WERI-Rb-1 (cell line): ENCODE results near the gene FREM1.
A peak's percentile ranks its signal among the peaks of the same experiment; 100 is the strongest.

Source experiments
- DNase-seq: peaks from one replicate; pipeline ENCODE4 v3.0.0-alpha.2; 2020
- H3K27ac ChIP-seq: fragments of 250-450 bp; sonication (Bioruptor Pico); 2 replicates; pipeline ENCODE4 v1.5.1; 2020; ENCODE audit warnings: mild to moderate bottlenecking, moderate library complexity
- H3K27me3 ChIP-seq: fragments of 250-450 bp; sonication (Bioruptor Pico); 2 replicates; pipeline ENCODE4 v1.5.1; 2021; ENCODE audit warnings: mild to moderate bottlenecking, low read depth, moderate library complexity; ENCODE audit not compliant: insufficient read depth, severe bottlenecking
- H3K36me3 ChIP-seq: fragments of 250-450 bp; sonication (Bioruptor Pico); 2 replicates; pipeline ENCODE4 v1.5.1; 2020; ENCODE audit warnings: mild to moderate bottlenecking, moderate library complexity
- H3K4me3 ChIP-seq: 2 replicates; pipeline ENCODE4 v1.5.1; 2011; ENCODE audit warnings: low read depth, mild to moderate bottlenecking, control low read depth, low read length
- H3K9me3 ChIP-seq: fragments of 250-450 bp; sonication (Bioruptor Pico); 2 replicates; pipeline ENCODE4 v1.5.1; 2021; ENCODE audit warnings: mild to moderate bottlenecking, moderate library complexity; ENCODE audit not compliant: severe bottlenecking
- TF ChIP-seq, protein P1 (sequence below): IDR thresholded peaks from 2 replicates; pipeline ENCODE4 v1.5.1; 2011; ENCODE audit warnings: low read depth, mild to moderate bottlenecking, control low read depth, inconsistent platforms, low read length

FREM1 gene

DNA sequence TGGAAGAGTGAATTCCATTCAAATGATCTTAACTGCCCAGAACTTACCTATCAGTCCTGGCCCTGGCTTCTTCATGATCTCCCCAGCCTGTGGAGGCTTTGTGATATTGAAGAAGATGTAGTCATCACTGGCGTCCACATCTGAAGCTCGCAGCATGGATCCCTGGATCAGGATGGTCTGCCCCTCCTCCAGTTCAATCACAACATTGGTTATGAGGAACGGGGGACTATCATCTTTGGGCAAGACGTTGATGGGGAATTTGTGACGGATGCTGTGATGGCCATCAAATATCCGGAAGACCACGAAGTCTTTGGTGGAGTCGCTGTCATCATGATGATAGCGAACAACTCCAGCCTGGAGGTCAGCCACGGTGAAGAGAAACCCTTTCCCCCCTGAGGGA is 68.0 kb downstream of the FREM1 start:
- no peak for DNase-seq
- H3K27ac ChIP-seq, result no peak overlapping the region
- no peak overlapping the region for H3K4me3 ChIP-seq
- H3K27me3 ChIP-seq, result no peaks in the 10 kb centered on the region
- TF ChIP-seq, protein P1, sequence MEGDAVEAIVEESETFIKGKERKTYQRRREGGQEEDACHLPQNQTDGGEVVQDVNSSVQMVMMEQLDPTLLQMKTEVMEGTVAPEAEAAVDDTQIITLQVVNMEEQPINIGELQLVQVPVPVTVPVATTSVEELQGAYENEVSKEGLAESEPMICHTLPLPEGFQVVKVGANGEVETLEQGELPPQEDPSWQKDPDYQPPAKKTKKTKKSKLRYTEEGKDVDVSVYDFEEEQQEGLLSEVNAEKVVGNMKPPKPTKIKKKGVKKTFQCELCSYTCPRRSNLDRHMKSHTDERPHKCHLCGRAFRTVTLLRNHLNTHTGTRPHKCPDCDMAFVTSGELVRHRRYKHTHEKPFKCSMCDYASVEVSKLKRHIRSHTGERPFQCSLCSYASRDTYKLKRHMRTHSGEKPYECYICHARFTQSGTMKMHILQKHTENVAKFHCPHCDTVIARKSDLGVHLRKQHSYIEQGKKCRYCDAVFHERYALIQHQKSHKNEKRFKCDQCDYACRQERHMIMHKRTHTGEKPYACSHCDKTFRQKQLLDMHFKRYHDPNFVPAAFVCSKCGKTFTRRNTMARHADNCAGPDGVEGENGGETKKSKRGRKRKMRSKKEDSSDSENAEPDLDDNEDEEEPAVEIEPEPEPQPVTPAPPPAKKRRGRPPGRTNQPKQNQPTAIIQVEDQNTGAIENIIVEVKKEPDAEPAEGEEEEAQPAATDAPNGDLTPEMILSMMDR, result no peak
- H3K36me3 ChIP-seq, result no peaks in the 10 kb centered on the region
- H3K9me3 ChIP-seq, result peaks cover 2% of the 10 kb centered on the region

DNA sequence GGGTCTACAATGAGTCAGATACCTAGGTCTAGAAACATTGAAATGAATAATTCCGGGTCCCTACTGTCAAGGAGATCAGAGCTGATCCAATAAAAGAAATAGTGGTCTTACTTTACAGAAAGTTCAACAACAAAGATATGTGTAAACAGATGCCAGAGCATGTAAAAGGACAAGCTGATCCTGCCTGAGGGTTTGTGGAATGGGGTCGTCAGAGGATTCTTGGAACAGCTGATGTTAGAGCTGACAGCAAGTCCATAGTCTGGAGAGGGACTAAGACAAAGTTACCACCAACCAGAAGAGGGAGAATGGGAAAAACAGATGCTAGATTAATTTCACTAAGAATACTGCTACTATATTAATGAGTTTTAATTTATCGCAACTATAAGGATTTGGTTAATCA is 71.5 kb downstream of the FREM1 start:
- H3K36me3 ChIP-seq, result no peaks in the 10 kb centered on the region
- DNase-seq, result peak; percentile 20
- TF ChIP-seq, protein P1, result no peak

DNA sequence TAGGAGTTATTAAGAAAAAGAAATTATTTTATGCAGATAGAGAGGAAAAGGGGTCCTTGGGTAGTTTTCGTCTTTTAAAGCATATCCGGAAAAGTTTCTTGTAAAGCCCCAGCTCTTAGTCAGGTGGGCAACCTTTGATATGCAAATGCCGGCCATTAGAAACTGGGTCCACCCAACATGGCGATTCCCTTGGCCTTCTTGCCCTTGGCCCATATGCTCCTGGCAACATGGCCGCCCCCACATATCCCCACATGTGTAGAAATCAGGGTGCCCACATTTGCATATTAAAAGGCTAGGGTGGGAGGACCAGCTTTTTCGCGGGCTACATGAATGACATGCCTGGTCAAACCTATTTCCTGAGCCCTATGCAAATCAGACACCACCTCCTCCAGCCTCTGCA is 73.3 kb downstream of the FREM1 start:
- Histone ChIP-seq H3K27me3 (no peaks in the 10 kb centered on the region), H3K4me3 (no peak overlapping the region), H3K27ac (no peak overlapping the region), H3K36me3 (no peaks in the 10 kb centered on the region), H3K9me3 (no peaks in the 10 kb centered on the region)
- no peak for DNase-seq
- TF ChIP-seq, protein P1, result no peak

More for the DNA sequence above, 71.5 kb downstream of the FREM1 start:
- Histone ChIP-seq H3K9me3 (peaks cover 2% of the 10 kb centered on the region), H3K4me3 (no peak overlapping the region), H3K27ac (peak overlapping the region; percentile 37; the same call in 1 of the 2 replicates), H3K27me3 (no peaks in the 10 kb centered on the region)

DNA sequence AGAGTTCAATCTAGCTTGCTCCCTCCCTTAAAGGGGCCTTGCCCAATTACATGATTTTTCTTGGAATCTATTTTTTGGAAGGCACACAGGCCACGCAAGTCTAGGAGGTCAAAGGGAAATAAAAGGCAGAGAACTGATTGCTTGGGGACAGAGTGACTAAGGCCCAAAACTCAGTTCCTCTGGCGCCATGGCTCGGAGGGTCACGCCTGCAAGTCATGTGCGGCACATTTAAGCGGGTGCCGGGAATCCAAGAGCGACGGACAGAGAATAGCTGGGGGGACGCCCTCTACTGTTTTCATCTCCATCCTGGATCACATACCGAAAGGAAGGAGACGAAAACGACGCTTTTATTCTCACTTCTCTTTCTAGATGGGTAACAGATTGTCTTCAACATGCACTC is 78.6 kb downstream of the FREM1 start:
- TF ChIP-seq, protein P1, result no peak
- H3K27ac ChIP-seq, result no peak overlapping the region
- no peaks in the 10 kb centered on the region for H3K9me3 ChIP-seq
- H3K36me3 ChIP-seq, result no peaks in the 10 kb centered on the region
- DNase-seq, result no peak
- H3K4me3 ChIP-seq, result no peak overlapping the region
- no peaks in the 10 kb centered on the region for H3K27me3 ChIP-seq

DNA sequence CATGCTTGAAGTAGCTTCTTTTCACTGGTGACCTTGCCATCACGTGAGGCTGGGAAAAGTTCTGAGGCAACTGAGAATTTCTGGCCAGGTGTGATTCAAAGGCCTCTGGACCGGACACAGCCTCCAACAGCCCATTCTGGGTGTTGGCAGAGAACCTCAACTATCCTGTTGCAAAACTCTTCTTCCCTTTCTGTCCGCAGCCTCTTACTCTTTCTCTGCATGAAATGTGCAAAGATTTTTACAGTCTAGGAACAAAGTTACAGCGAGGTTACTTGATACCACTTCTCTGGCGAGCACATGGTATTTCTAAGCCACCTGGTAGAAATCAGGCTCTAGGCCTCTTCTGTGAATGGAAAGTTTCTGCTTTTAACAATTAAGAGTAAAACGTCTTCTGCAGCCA is 79.2 kb downstream of the FREM1 start:
- H3K4me3 ChIP-seq, result no peak overlapping the region
- H3K27me3 ChIP-seq, result no peaks in the 10 kb centered on the region
- no peak overlapping the region for H3K27ac ChIP-seq
- H3K9me3 ChIP-seq, result no peaks in the 10 kb centered on the region
- no peak for DNase-seq
- TF ChIP-seq, protein P1, result no peak
- no peaks in the 10 kb centered on the region for H3K36me3 ChIP-seq

DNA sequence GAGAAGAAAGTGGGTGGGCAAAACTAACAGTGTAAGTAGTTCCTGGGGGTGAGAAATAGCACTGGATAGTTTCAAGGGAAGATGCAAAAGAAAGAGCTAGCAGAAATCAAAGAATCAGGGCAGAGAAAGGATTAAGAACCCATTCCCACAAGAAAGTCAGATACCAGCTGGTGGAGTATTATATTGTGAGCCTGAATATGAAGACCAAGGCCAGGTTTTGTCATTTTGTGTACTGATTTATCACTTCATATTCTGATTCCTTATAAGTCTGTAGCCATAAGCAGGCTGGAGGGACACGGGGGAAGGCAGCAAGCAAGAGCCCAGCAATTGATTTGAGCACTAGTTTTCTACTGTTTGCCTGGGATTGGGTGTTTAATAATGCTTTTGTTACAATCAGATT is 80.2 kb downstream of the FREM1 start:
- Histone ChIP-seq H3K9me3 (no peaks in the 10 kb centered on the region), H3K27me3 (no peaks in the 10 kb centered on the region), H3K4me3 (no peak overlapping the region), H3K27ac (no peak overlapping the region), H3K36me3 (no peaks in the 10 kb centered on the region)
- no peak for DNase-seq
- TF ChIP-seq, protein P1, result no peak
